Panc1 (cell line): ENCODE results near the gene CAMP. TPM values are rescaled to one million over a fixed set of nuclear protein-coding genes. Genes with fewer than 3 reads are reported as not detected.
A peak's percentile ranks its signal among the peaks of the same experiment; 100 is the strongest.

Experiments
- ATAC-seq: fragments of 200-7000 bp; cut with Tn5 transposase; 2 replicates; pipeline ENCODE4 v1.9.1; 2020; ENCODE audit warnings: mild to moderate bottlenecking, moderate library complexity
- BruUV-seq: library from RNA; stranded (reverse); fragments of 400-500 nt; replicated peaks from 2 replicates; lab custom pipeline; 2021; lab: Mats Ljungman, UMichigan
- CTCF ChIA-PET: fragments of 300-600 bp; sonication (Branson Sonifier 250); formaldehyde crosslinking; loops from one replicate; lab custom pipeline; 2022; ENCODE audit warnings: antibody characterized with exemption; lab: Charles Lee
- POLR2A ChIA-PET: fragments of 300-600 bp; sonication (Branson Sonifier 250); formaldehyde crosslinking; loops from one replicate; lab custom pipeline; 2022; ENCODE audit warnings: antibody characterized with exemption; lab: Charles Lee
- DNase-seq: peaks from one replicate; pipeline ENCODE4 v3.0.0-alpha.2; 2010; ENCODE audit warnings: low read depth, low spot score
- H3K27ac ChIP-seq: 2 replicates; pipeline ENCODE4 v1.5.1; 2011; ENCODE audit warnings: mild to moderate bottlenecking, low read length, inconsistent platforms
- H3K27me3 ChIP-seq: fragments of 200-500 bp; sonication (Bioruptor generic); 2 replicates; pipeline ENCODE4 v1.6.0; 2014; ENCODE audit warnings: low read length, inconsistent platforms; ENCODE audit not compliant: control insufficient read depth, insufficient read depth
- H3K36me3 ChIP-seq: fragments of 200-500 bp; sonication (Bioruptor generic); 2 replicates; pipeline ENCODE4 v1.5.1; 2014; ENCODE audit warnings: inconsistent platforms, mild to moderate bottlenecking, low read length, moderate library complexity; ENCODE audit not compliant: control insufficient read depth, insufficient read depth
- H3K4me1 ChIP-seq: 2 replicates; pipeline ENCODE4 v1.5.1; 2011; ENCODE audit warnings: inconsistent platforms, mild to moderate bottlenecking, low read length, moderate library complexity; ENCODE audit not compliant: control insufficient read depth, insufficient read depth
- H3K4me3 ChIP-seq, 2 experiments: 2 replicates each; pipeline ENCODE4 v1.5.1; 2011 to 2012; ENCODE audit warnings: low read depth in 2 of 2, low read length in 2 of 2, mild to moderate bottlenecking in 2 of 2, inconsistent platforms in 1 of 2, moderate library complexity in 1 of 2
- H3K9me3 ChIP-seq: fragments of 200-500 bp; sonication (Bioruptor generic); 2 replicates; pipeline ENCODE4 v1.5.1; 2014; ENCODE audit warnings: low read depth, mild to moderate bottlenecking, inconsistent platforms, low read length, moderate library complexity; ENCODE audit not compliant: control insufficient read depth, insufficient read depth
- CTCF ChIP-seq: fragments of 450-650 bp; IDR thresholded peaks from 2 replicates; pipeline ENCODE4 v1.5.1; 2017; ENCODE audit warnings: mild to moderate bottlenecking
- POLR2AphosphoS5 ChIP-seq: IDR thresholded peaks from 2 replicates; pipeline ENCODE4 v1.6.1; 2012; ENCODE audit warnings: mild to moderate bottlenecking, low read depth, low read length, moderate library complexity
- REST ChIP-seq, 2 experiments: IDR thresholded peaks; 2 replicates each; pipeline ENCODE4 v1.6.1; 2011 to 2012; ENCODE audit warnings: low read depth in 2 of 2, control low read depth in 1 of 2, low read length in 1 of 2, mild to moderate bottlenecking in 1 of 2, moderate library complexity in 1 of 2; ENCODE audit not compliant: insufficient read depth in 1 of 2
- SIN3A ChIP-seq: IDR thresholded peaks from 2 replicates; pipeline ENCODE4 v1.6.1; 2012; ENCODE audit warnings: low read depth, mild to moderate bottlenecking, low read length, moderate library complexity, borderline replicate concordance; ENCODE audit not compliant: insufficient read depth
- TCF7L2 ChIP-seq: IDR thresholded peaks from 2 replicates; pipeline ENCODE4 v1.6.1; 2011; ENCODE audit warnings: mild to moderate bottlenecking, low read depth, low read length, inconsistent platforms
- in situ Hi-C: cut with HindIII; loops from 2 replicates; pipeline ENCODE4 v1.10.0; 2016; ENCODE audit warnings: low sequenced_read_pairs, low pct_unique_long_range_greater_than_20kb
- intact Hi-C: fragments of 100-400 bp; cut with micrococcal nuclease; formaldehyde crosslinking; loops from one replicate; pipeline ENCODE4 v1.10.0; 2022; ENCODE audit not compliant: unreplicated experiment
- total RNA-seq: library from RNA; stranded (reverse); gene quantifications from one replicate; pipeline ENCODE4 v1.2.1, GENCODE V29; 2021; ENCODE audit not compliant: unreplicated experiment

CAMP gene
- total RNA-seq, 1 experiment from 2014 or later: not detected

DNA sequence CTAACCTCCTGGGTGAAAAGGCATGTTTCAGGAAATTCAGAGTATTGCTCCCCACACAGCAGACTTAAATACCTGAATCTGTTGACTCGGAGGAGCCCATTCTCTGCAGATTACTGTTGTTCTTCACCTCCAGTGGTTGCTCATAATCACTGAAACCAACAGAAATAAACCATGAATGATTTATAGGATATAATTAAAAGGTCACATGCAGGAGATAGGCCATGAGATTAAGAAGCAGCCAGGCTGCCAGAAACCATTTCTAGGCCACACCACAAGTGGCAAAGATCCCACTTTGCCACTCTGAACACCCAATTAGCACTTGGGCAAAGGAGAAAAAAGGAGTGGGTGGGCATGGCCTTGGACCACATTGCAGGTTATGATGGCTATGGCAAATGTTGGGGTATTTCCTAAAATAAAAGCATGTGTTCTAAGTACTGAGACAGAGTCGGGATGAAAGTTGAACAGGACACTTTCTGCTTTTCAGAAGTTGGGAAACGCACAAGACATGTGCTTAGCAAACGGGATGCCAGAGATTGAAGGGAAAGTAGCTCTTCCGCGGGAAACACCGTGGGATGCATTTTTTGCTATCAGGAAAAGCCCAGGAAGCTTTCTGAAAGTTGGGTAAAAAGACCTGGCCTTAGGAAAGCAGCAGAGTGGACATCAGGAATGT lies 36.5 kb upstream of the CAMP start:
- H3K9me3 ChIP-seq: no peaks in the 10 kb centered on the region
- intact Hi-C loops (no loop called here), in situ Hi-C loops (no loop called here)
- DNase-seq: no peak
- peaks cover 4% of the 10 kb centered on the region; the same call in 1 of the 2 replicates for H3K4me1 ChIP-seq
- H3K36me3 ChIP-seq: peaks cover 18% of the 10 kb centered on the region
- BruUV-seq: no TSS peak
- peak overlapping the region; percentile 67 for H3K27ac ChIP-seq
- H3K27me3 ChIP-seq: no peaks in the 10 kb centered on the region
- ChIA-PET CTCF (no interaction called here), POLR2A (no interaction called here)
- ATAC-seq: no peak
- peak overlapping the region; percentile 59 to 71 for H3K4me3 ChIP-seq
- TF ChIP-seq REST (IDR thresholded peaks at IDR 0.05; ENCODE audit: insufficient read depth in 1 of 2, low read depth in 2 of 2, low read length in 1 of 2) (no peak), POLR2AphosphoS5 (no peak), CTCF (no peak), TCF7L2 (no peak), SIN3A (no peak)

DNA sequence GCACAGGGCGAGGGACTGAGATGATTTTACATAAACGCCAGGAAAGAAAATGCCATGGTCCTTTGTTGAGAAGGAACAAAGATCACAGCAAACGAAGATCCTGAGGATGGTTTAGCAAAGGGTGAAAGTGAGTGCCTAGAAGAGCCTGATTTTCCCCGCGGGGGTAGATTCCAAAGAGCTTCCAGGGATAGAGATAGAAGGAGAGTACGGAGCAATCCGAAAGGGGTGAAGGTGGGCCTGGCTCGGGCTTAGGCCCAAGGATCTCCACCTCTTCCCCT lies 36.1 kb upstream of the CAMP start:
- Histone ChIP-seq H3K27ac (peak overlapping the region; percentile 67), H3K27me3 (no peaks in the 10 kb centered on the region), H3K36me3 (peaks cover 18% of the 10 kb centered on the region), H3K9me3 (no peaks in the 10 kb centered on the region), H3K4me3 (peak overlapping the region; percentile 59 to 71), H3K4me1 (peaks cover 4% of the 10 kb centered on the region; the same call in 1 of the 2 replicates)
- ChIA-PET CTCF (no interaction called here), POLR2A (no interaction called here)
- intact Hi-C loops (no loop called here), in situ Hi-C loops (no loop called here)
- DNase-seq: no peak
- no TSS peak for BruUV-seq
- TF ChIP-seq SIN3A (no peak), TCF7L2 (no peak), POLR2AphosphoS5 (no peak), CTCF (no peak), REST (IDR thresholded peaks at IDR 0.05; ENCODE audit: insufficient read depth in 1 of 2, low read depth in 2 of 2, low read length in 1 of 2) (no peak)
- ATAC-seq: no peak
